GM23248 (cell line): ENCODE data around the gene NEK10.

ENCODE experiments used
- EZH2 ChIP-seq: fragments of 200-600 bp; sonication (generic); IDR thresholded peaks from 2 replicates; pipeline ENCODE4 v1.6.1; 2018; ENCODE audit warnings: antibody characterized with exemption, mild to moderate bottlenecking; ENCODE audit not compliant: insufficient read depth, poor library complexity, severe bottlenecking
- EZH2phosphoT487 ChIP-seq: fragments of 200-600 bp; sonication (generic); IDR thresholded peaks from 2 replicates; pipeline ENCODE4 v1.6.1; 2018; ENCODE audit warnings: antibody characterized with exemption, moderate library complexity, mild to moderate bottlenecking, low read depth; ENCODE audit not compliant: insufficient read depth

- no peak for TF ChIP-seq EZH2phosphoT487
- TF ChIP-seq EZH2 = no peak
Observed at GRCh38 chr3:27319304-27319703, 49.9 kb downstream of the NEK10 start.
